ENCODE results near the gene MCRIP1. TPM values are rescaled to one million over a fixed set of nuclear protein-coding genes. Genes with fewer than 3 reads are reported as not detected.

MCRIP1 gene
- total and polyA plus RNA-seq, 2 of the 4 experiments (the other 2 are of a cell fraction), result 56.5 to 164 TPM

GRCh38 chr17:81844887-81845286 is 11.8 kb upstream of the MCRIP1 start:
- in situ Hi-C loops (cut with MboI; ENCODE audit: low sequenced_read_pairs), result no loop called here

More at GRCh38 chr17:81844887-81845286, 11.8 kb upstream of the MCRIP1 start:
- CTCF ChIA-PET, result no interaction called here
- Histone ChIP-seq H3K4me3 (ENCODE audit: insufficient read depth, low read depth, low read length) (no peak overlapping the region), H3K27me3 (ENCODE audit: control insufficient read depth, insufficient read depth, low read length) (no peaks in the 10 kb centered on the region), H3K14ac (replicated peaks; ENCODE audit: low read depth, low read length) (no peak overlapping the region), H2AK5ac (ENCODE audit: low read depth, low read length) (no peak overlapping the region), H2BK5ac (ENCODE audit: low read depth, low read length, poor library complexity, severe bottlenecking) (no peak overlapping the region), H3K18ac (ENCODE audit: low read depth, low read length) (no peak overlapping the region), H4K20me1 (ENCODE audit: insufficient read depth, low read length) (peaks cover 49% of the 10 kb centered on the region), H3K4me1 (ENCODE audit: control insufficient read depth, insufficient read depth, low read length) (no peaks in the 10 kb centered on the region), H2BK20ac (ENCODE audit: low read depth, low read length) (no peak overlapping the region), H3K9me3 (ENCODE audit: control insufficient read depth, insufficient read depth, low read length) (no peaks in the 10 kb centered on the region), H3K9ac (ENCODE audit: low read depth, low read length) (no peak overlapping the region), H3K79me1 (ENCODE audit: low read depth in 1 of 2, low read length in 2 of 2) (peaks cover 4 to 36% of the 10 kb centered on the region in 2 experiments), H3K4me2 (ENCODE audit: low read depth, low read length) (no peak overlapping the region), H4K8ac (ENCODE audit: low read depth in 2 of 2, low read length in 2 of 2) (no peak overlapping the region), H2AK9ac (replicated peaks; ENCODE audit: low read depth, low read length, poor library complexity) (no peak overlapping the region), H3K23ac (ENCODE audit: low read depth, low read length) (no peak overlapping the region), H4K91ac (ENCODE audit: insufficient read depth, low read depth, low read length) (no peak overlapping the region), H3K4ac (ENCODE audit: low read depth, low read length) (no peak overlapping the region), H4K5ac (ENCODE audit: low read depth, low read length) (no peak overlapping the region), H3K9me1 (ENCODE audit: insufficient read depth, low read length) (no peaks in the 10 kb centered on the region), H3K56ac (ENCODE audit: extremely low read depth, insufficient read depth, low read length) (no peak overlapping the region), H2BK15ac (ENCODE audit: low read depth, low read length) (no peak overlapping the region), H3K27ac (ENCODE audit: insufficient read depth, low read length) (no peak overlapping the region), H2AFZ (replicated peaks; ENCODE audit: low read length, poor library complexity) (no peak overlapping the region), H3K36me3 (ENCODE audit: control insufficient read depth, insufficient read depth, low read length) (peaks cover 62% of the 10 kb centered on the region), H2BK120ac (ENCODE audit: low read depth, low read length) (no peak overlapping the region)
- no TSS peak for BruUV-seq (replicated peaks)
- 90% methylated on average over 4 of the region's 13 CpGs; no CpG with 5 or more reads in 1 of the 2 experiments for WGBS, 2 experiments (ENCODE audit: extremely low coverage in 2 of 2, insufficient read length in 1 of 2)
- POLR2A ChIA-PET (ENCODE audit: unreplicated experiment), result interaction anchor here (1.0 kb wide), 1 partner anchor 10 kb away, joined by 3 read pairs; no protein-coding TSS in a partner anchor
- DNase-seq (no peak), ATAC-seq (ENCODE audit: low read depth) (no peak)
- no peak for TF ChIP-seq CTCF (conservative IDR thresholded peaks at IDR 0.05; ENCODE audit: low read depth, low read length)
- TF ChIP-seq RCOR1 (IDR thresholded peaks at IDR 0.05; ENCODE audit: insufficient replicate concordance, low read length), result no peak
- TF ChIP-seq SMC3 (IDR thresholded peaks at IDR 0.05; ENCODE audit: low read depth, low read length), result no peak
- no peak; the same call in 1 of the 2 replicates for TF ChIP-seq POLR2A (IDR thresholded peaks at IDR 0.05; ENCODE audit: low read depth, low read length)
- TF ChIP-seq CHD1 (IDR thresholded peaks at IDR 0.05; ENCODE audit: low read depth, low read length), result no peak
- intact Hi-C loops (cut with micrococcal nuclease), result no loop called here
- dilution Hi-C loops (cut with HindIII; ENCODE audit: low sequenced_read_pairs, unreplicated experiment), result no loop called here
